ENCODE data around the gene COLEC12.

Gene COLEC12

GRCh38 chr18:519019-519879 is 18.7 kb upstream of the COLEC12 start:
- no peak for TF ChIP-seq MAX (IDR thresholded peaks at IDR 0.05)
- TF ChIP-seq ZBTB7A (IDR thresholded peaks at IDR 0.05; ENCODE audit: low read depth): no peak
- no peak for TF ChIP-seq YY1 (IDR thresholded peaks at IDR 0.05; ENCODE audit: low read depth)
- TF ChIP-seq FOXM1 (IDR thresholded peaks at IDR 0.05; ENCODE audit: borderline replicate concordance, low read depth): no peak
- TF ChIP-seq TAF1 (IDR thresholded peaks at IDR 0.05; ENCODE audit: low read depth): no peak
- TF ChIP-seq CEBPB (IDR thresholded peaks at IDR 0.05): no peak
- TF ChIP-seq TEAD4 (IDR thresholded peaks at IDR 0.05): no peak
- no peak for TF ChIP-seq REST (IDR thresholded peaks at IDR 0.05; ENCODE audit: low read depth)
- TF ChIP-seq NFIC (IDR thresholded peaks at IDR 0.05): no peak
- TF ChIP-seq EP300 (IDR thresholded peaks at IDR 0.05; ENCODE audit: borderline replicate concordance): no peak
- TF ChIP-seq TCF12 (IDR thresholded peaks at IDR 0.05; ENCODE audit: low read depth): no peak
- no peak for TF ChIP-seq EGR1 (IDR thresholded peaks at IDR 0.05)
- TF ChIP-seq RAD21 (IDR thresholded peaks at IDR 0.05; ENCODE audit: low read depth): no peak
- no peak for TF ChIP-seq USF1 (IDR thresholded peaks at IDR 0.05)
- TF ChIP-seq CREB1 (IDR thresholded peaks at IDR 0.05; ENCODE audit: low read depth): no peak

- TF ChIP-seq EP300 (IDR thresholded peaks at IDR 0.05; ENCODE audit: borderline replicate concordance) (no peak), MAX (IDR thresholded peaks at IDR 0.05) (no peak), YY1 (IDR thresholded peaks at IDR 0.05; ENCODE audit: low read depth) (no peak), NFIC (IDR thresholded peaks at IDR 0.05) (no peak), FOXM1 (IDR thresholded peaks at IDR 0.05; ENCODE audit: borderline replicate concordance, low read depth) (no peak), TEAD4 (IDR thresholded peaks at IDR 0.05) (no peak), REST (IDR thresholded peaks at IDR 0.05; ENCODE audit: low read depth) (no peak), EGR1 (IDR thresholded peaks at IDR 0.05) (no peak), RAD21 (IDR thresholded peaks at IDR 0.05; ENCODE audit: low read depth) (no peak), USF1 (IDR thresholded peaks at IDR 0.05) (no peak), TCF12 (IDR thresholded peaks at IDR 0.05; ENCODE audit: low read depth) (no peak), CEBPB (IDR thresholded peaks at IDR 0.05) (no peak), CREB1 (IDR thresholded peaks at IDR 0.05; ENCODE audit: low read depth) (no peak), TAF1 (IDR thresholded peaks at IDR 0.05; ENCODE audit: low read depth) (no peak), ZBTB7A (IDR thresholded peaks at IDR 0.05; ENCODE audit: low read depth) (no peak)
These were observed 17.6 kb upstream of the COLEC12 start for GRCh38 chr18:518081-518480.

- no peak for TF ChIP-seq MAX (IDR thresholded peaks at IDR 0.05)
- no peak for TF ChIP-seq TCF12 (IDR thresholded peaks at IDR 0.05; ENCODE audit: low read depth)
- TF ChIP-seq TAF1 (IDR thresholded peaks at IDR 0.05; ENCODE audit: low read depth): no peak
- no peak for TF ChIP-seq YY1 (IDR thresholded peaks at IDR 0.05; ENCODE audit: low read depth)
- no peak for TF ChIP-seq USF1 (IDR thresholded peaks at IDR 0.05)
- TF ChIP-seq REST (IDR thresholded peaks at IDR 0.05; ENCODE audit: low read depth): no peak
- no peak for TF ChIP-seq EP300 (IDR thresholded peaks at IDR 0.05; ENCODE audit: borderline replicate concordance)
- TF ChIP-seq CREB1 (IDR thresholded peaks at IDR 0.05; ENCODE audit: low read depth): no peak
These were observed 15.3 kb upstream of the COLEC12 start for GRCh38 chr18:515838-516237.
